ENCODE measurements around the gene ELL. TPM values are rescaled to one million over a fixed set of nuclear protein-coding genes. Genes with fewer than 3 reads are reported as not detected.

The ELL gene
- total and polyA plus RNA-seq, 9 of the 15 experiments (the other 6 are each of a cell fraction or from before 2014, with no cell fraction given): 0.24 to 22.5 (median 4.1) TPM

GRCh38 chr19:18529782-18530181, 7.9 kb upstream of the ELL start (continued):
- TF ChIP-seq POLR2G (IDR thresholded peaks at IDR 0.05; ENCODE audit: low read depth, low read length) (peak; percentile 47), PRDM10 (IDR thresholded peaks at IDR 0.05; ENCODE audit: partially characterized antibody) (no peak)

GRCh38 chr19:18526316-18526715, 4.4 kb upstream of the ELL start:
- WGBS (ENCODE audit: insufficient coverage, low coverage, missing lambda C conversion rate): 82% methylated on average over 9 of the region's 9 CpGs
- in situ Hi-C loops (cut with MboI): no loop called here
- CTCF ChIA-PET (ENCODE audit: low intra/inter-chr PET ratio): no interaction called here

More at GRCh38 chr19:18526316-18526715, 4.4 kb upstream of the ELL start:
- DNase-seq (ENCODE audit: extremely low read depth in 1 of 4, low spot score in 3 of 4) (no peak), FAIRE-seq (peak; percentile 23), ATAC-seq (no peak)
- Histone ChIP-seq H3K79me2 (ENCODE audit: control insufficient read depth, insufficient read depth, low read length) (peaks cover 6% of the 10 kb centered on the region), H3K9ac (ENCODE audit: insufficient read depth in 1 of 2, low read depth in 2 of 2, low read length in 2 of 2) (no peak overlapping the region), H3K4me1 (replicated peaks in 1 of 2; ENCODE audit: control insufficient read depth in 2 of 2, insufficient read depth in 2 of 2, low read length in 2 of 2) (peaks cover 6 to 20% of the 10 kb centered on the region in 2 experiments; a peak in 4 of 5 replicates), H2AFZ (ENCODE audit: low read depth, low read length) (peak overlapping the region; percentile 52), H3K36me3 (ENCODE audit: control insufficient read depth, insufficient read depth, low read length) (peaks cover 2% of the 10 kb centered on the region; the same call in 2 of the 3 replicates), H3K4me3 (no peak overlapping the region), H3K9me3 (replicated peaks; ENCODE audit: control insufficient read depth, insufficient read depth, low read depth, low read length) (no peaks in the 10 kb centered on the region), H3K27ac (ENCODE audit: extremely low read depth, low read depth, low read length) (no peak overlapping the region), H3K27me3 (ENCODE audit: control insufficient read depth in 2 of 2, insufficient read depth in 2 of 2, low read length in 2 of 2) (no peaks in the 10 kb centered on the region), H3K4me2 (ENCODE audit: insufficient read depth, low read length) (no peak overlapping the region; the same call in 1 of the 2 replicates), H4K20me1 (replicated peaks; ENCODE audit: control insufficient read depth, insufficient read depth, low read length) (no peaks in the 10 kb centered on the region), H3K9me1 (ENCODE audit: control insufficient read depth, insufficient read depth, low read length) (no peaks in the 10 kb centered on the region)
- POLR2A ChIA-PET: interaction anchor here (2.7 kb wide), 1 partner anchor 17 kb away, joined by 11 read pairs; the partner anchor contains the start of gene FKBP8
- TF ChIP-seq CC2D1A (IDR thresholded peaks at IDR 0.05) (no peak), RBM17 (IDR thresholded peaks at IDR 0.05; ENCODE audit: borderline replicate concordance, low read depth, low read length) (no peak)
- intact Hi-C loops (cut with micrococcal nuclease): no loop called here
- BruUV-seq (replicated peaks): no TSS peak
